ENCODE measurements around the gene C19orf33. TPM values are rescaled to one million over a fixed set of nuclear protein-coding genes. Genes with fewer than 3 reads are reported as not detected.

The C19orf33 gene
- total RNA-seq, 1 experiment from 2014 or later, result 16.1 TPM

DNA sequence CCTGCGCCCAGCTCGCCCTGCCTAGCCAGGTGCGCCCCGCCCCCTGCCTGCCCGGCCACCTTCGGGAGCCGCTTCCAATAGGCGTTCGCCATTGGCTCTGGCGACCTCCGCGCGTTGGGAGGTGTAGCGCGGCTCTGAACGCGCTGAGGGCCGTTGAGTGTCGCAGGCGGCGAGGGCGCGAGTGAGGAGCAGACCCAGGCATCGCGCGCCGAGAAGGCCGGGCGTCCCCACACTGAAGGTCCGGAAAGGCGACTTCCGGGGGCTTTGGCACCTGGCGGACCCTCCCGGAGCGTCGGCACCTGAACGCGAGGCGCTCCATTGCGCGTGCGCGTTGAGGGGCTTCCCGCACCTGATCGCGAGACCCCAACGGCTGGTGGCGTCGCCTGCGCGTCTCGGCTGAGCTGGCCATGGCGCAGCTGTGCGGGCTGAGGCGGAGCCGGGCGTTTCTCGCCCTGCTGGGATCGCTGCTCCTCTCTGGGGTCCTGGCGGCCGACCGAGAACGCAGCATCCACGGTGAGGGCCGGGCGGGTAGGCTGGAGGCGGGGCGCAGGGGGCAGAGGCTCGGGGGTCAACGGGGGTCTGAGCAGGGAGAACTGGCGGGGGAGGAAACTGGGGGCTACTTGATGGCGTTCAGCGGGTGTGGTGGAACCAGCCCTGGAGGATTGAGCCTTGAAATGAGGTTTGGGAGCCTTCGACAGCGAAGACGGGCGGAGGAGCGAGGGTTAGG, 39.4 kb upstream of the C19orf33 start, which contains the start of gene SPINT2 (continued):
- TF ChIP-seq, protein P1, sequence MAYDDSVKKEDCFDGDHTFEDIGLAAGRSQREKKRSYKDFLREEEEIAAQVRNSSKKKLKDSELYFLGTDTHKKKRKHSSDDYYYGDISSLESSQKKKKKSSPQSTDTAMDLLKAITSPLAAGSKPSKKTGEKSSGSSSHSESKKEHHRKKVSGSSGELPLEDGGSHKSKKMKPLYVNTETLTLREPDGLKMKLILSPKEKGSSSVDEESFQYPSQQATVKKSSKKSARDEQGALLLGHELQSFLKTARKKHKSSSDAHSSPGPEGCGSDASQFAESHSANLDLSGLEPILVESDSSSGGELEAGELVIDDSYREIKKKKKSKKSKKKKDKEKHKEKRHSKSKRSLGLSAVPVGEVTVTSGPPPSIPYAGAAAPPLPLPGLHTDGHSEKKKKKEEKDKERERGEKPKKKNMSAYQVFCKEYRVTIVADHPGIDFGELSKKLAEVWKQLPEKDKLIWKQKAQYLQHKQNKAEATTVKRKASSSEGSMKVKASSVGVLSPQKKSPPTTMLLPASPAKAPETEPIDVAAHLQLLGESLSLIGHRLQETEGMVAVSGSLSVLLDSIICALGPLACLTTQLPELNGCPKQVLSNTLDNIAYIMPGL (CRISPR knock-in tag; IDR thresholded peaks at IDR 0.05), result peak; percentile 72
- peak; percentile 25; the same call in 1 of the 2 replicates for TF ChIP-seq NFYB (CRISPR knock-in tag; conservative IDR thresholded peaks at IDR 0.05; ENCODE audit: low read depth)
- TF ChIP-seq TEAD4 (CRISPR knock-in tag; IDR thresholded peaks at IDR 0.05), result no peak
- TF ChIP-seq FOXP1 (CRISPR knock-in tag; IDR thresholded peaks at IDR 0.05; ENCODE audit: borderline replicate concordance), result peak; percentile 95
- TF ChIP-seq NR3C1 (CRISPR knock-in tag; conservative IDR thresholded peaks at IDR 0.05; ENCODE audit: low read depth), result peak; percentile 83; the same call in 1 of the 2 replicates

DNA sequence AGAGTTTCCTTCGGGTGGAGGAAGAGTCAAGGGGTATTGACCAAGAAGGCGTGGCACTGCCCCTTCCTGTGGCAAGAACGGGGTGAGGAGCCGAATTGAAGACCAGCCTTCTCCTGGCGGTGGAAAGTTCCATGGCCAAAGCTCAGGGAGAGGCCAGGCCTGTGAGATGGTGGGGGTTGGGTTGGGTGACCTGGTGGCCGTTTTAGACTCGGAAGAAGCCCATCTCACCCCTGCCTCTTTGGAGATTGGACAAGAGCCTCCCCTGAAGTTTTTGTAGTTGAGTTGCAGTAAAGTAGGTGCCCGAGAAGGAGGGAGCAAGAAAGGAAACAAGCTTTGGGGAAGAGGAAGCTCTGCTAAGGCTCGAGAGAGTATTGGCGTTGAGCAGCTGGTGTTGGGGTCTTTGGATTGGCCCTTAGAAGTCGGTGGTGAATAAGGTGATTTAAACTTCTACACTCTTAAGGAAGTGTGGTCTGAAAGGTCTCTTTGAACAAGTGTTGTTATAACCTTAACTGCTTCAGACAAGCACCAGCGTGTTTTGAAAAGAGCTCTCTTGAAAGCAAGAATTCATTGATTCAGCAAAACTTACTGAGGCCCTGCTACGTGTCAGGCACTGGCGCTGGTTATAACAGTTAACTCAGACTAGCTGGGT, 38.7 kb upstream of the C19orf33 start:
- ChIA-PET CTCF (interaction anchor here (0.7 to 5.8 kb wide), 15 partner anchors 9 to 409 kb away, joined by 3 to 50 read pairs (median 9); partner anchors contain the start of genes CATSPERG, FAM98C, GGN and PPP1R14A), POLR2A (interaction anchor here (0.5 to 2.5 kb wide), 7 partner anchors 9 to 359 kb away, joined by 3 to 20 read pairs (median 4); partner anchors contain the start of genes C19orf33, PPP1R14A, PSMD8 and SIPA1L3)
- Mint-ChIP-seq H3K4me1 (peaks cover 59% of the 10 kb centered on the region), H3K27ac (peak overlapping the region; percentile 99), H3K36me3 (no peaks in the 10 kb centered on the region; the same call in none of the 2 replicates), H3K9me3 (no peaks in the 10 kb centered on the region), H3K27me3 (ENCODE audit: low read depth) (no peaks in the 10 kb centered on the region), H3K4me3 (peak overlapping the region; percentile 99)
- TF ChIP-seq ETV6 (CRISPR knock-in tag; IDR thresholded peaks at IDR 0.05) (no peak), KAT7 (CRISPR knock-in tag; IDR thresholded peaks at IDR 0.05; ENCODE audit: borderline replicate concordance) (peak; percentile 68), ZNF138 (CRISPR knock-in tag; conservative IDR thresholded peaks at IDR 0.05) (no peak), GRHL2 (CRISPR knock-in tag; IDR thresholded peaks at IDR 0.05; ENCODE audit: insufficient replicate concordance, severe bottlenecking) (no peak), ZNF425 (CRISPR knock-in tag; conservative IDR thresholded peaks at IDR 0.05) (no peak), NR3C1 (CRISPR knock-in tag; conservative IDR thresholded peaks at IDR 0.05; ENCODE audit: low read depth) (no peak), ZNF532 (CRISPR knock-in tag; IDR thresholded peaks at IDR 0.05; ENCODE audit: borderline replicate concordance) (no peak)
- TF ChIP-seq, protein P2, sequence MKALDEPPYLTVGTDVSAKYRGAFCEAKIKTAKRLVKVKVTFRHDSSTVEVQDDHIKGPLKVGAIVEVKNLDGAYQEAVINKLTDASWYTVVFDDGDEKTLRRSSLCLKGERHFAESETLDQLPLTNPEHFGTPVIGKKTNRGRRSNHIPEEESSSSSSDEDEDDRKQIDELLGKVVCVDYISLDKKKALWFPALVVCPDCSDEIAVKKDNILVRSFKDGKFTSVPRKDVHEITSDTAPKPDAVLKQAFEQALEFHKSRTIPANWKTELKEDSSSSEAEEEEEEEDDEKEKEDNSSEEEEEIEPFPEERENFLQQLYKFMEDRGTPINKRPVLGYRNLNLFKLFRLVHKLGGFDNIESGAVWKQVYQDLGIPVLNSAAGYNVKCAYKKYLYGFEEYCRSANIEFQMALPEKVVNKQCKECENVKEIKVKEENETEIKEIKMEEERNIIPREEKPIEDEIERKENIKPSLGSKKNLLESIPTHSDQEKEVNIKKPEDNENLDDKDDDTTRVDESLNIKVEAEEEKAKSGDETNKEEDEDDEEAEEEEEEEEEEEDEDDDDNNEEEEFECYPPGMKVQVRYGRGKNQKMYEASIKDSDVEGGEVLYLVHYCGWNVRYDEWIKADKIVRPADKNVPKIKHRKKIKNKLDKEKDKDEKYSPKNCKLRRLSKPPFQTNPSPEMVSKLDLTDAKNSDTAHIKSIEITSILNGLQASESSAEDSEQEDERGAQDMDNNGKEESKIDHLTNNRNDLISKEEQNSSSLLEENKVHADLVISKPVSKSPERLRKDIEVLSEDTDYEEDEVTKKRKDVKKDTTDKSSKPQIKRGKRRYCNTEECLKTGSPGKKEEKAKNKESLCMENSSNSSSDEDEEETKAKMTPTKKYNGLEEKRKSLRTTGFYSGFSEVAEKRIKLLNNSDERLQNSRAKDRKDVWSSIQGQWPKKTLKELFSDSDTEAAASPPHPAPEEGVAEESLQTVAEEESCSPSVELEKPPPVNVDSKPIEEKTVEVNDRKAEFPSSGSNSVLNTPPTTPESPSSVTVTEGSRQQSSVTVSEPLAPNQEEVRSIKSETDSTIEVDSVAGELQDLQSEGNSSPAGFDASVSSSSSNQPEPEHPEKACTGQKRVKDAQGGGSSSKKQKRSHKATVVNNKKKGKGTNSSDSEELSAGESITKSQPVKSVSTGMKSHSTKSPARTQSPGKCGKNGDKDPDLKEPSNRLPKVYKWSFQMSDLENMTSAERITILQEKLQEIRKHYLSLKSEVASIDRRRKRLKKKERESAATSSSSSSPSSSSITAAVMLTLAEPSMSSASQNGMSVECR (CRISPR knock-in tag; IDR thresholded peaks at IDR 0.05; ENCODE audit: borderline replicate concordance), result 0 out of 2 replicates have a peak, but pooled peaks have one; percentile 8
- ATAC-seq, result no peak
- DNase-seq (ENCODE audit: low spot score), result no peak
